Superior temporal gyrus (tissue), 1 donor: Measurements from ENCODE around the gene ZNF609.

Experiments
- DNase-seq: peaks from one replicate; pipeline ENCODE4 v3.0.0-alpha.2; 2016; ENCODE audit errors: extremely low spot score

Gene ZNF609

GRCh38 chr15:64731805-64732151 is 271.4 kb downstream of the ZNF609 start:
- no peak for DNase-seq

GRCh38 chr15:64732156-64732860 is 271.9 kb downstream of the ZNF609 start:
- DNase-seq = no peak
